Measurements from ENCODE around the gene SFTPB. TPM values are rescaled to one million over a fixed set of nuclear protein-coding genes. Genes with fewer than 3 reads are reported as not detected.

SFTPB gene
- total RNA-seq, 6 experiments from 2014 or later = 0.06 to 1.1 (median 0.79) TPM; not detected in 2

DNA sequence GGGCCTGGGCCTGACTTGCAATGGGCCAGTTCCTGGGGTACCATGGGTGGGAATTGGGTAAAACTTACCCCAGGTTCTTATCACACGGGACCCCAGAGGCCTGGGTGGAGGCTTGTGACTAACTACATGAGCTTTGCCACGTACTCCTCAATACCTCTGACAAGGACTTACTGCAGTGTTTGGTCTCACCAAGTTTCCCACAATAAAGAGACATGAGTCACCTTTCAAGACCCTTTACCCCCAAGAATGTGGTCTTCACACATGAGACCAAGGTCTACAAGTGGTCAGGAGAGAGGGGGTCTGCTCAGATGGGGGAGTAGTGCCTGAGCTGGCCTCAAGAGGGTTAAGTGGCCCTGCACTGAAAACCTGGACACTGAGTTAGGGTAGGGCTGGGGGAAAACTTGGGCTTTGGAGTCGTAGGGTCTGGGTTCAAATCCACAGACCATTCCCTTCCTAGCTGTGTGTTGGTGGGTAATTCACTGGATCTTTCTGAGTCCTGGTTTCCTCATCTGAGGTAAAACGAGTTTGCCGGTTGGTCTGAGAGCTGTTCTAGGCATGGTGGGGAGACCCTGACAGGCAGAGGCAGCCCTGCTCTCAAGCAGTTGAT lies 24.1 kb upstream of the SFTPB start:
- H3K4me3 ChIP-seq = no peak overlapping the region
- intact Hi-C loops (cut with DNase I) = no loop called here

DNA sequence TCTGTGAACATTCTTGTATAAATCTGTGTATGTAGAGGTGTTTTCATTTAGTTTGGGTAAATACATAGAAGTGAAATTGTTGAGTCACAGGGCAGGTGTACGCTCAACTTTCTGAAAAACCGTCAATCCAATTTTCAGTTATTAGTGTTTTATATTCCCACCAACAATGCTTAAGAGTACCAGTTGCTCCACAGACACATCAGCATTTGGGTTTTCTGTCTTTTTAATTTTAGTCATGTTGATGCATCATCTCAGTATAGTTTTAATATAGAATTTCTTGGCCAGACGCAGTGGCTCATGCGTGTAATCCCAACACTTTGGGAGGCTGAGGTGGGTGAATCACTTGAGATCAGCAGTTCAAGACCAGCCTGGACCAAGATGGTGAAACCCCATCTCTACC lies 22.9 kb upstream of the SFTPB start:
- TF ChIP-seq, protein P1, sequence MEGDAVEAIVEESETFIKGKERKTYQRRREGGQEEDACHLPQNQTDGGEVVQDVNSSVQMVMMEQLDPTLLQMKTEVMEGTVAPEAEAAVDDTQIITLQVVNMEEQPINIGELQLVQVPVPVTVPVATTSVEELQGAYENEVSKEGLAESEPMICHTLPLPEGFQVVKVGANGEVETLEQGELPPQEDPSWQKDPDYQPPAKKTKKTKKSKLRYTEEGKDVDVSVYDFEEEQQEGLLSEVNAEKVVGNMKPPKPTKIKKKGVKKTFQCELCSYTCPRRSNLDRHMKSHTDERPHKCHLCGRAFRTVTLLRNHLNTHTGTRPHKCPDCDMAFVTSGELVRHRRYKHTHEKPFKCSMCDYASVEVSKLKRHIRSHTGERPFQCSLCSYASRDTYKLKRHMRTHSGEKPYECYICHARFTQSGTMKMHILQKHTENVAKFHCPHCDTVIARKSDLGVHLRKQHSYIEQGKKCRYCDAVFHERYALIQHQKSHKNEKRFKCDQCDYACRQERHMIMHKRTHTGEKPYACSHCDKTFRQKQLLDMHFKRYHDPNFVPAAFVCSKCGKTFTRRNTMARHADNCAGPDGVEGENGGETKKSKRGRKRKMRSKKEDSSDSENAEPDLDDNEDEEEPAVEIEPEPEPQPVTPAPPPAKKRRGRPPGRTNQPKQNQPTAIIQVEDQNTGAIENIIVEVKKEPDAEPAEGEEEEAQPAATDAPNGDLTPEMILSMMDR (IDR thresholded peaks at IDR 0.05) = no peak
- TF ChIP-seq POLR2A (IDR thresholded peaks at IDR 0.05) = no peak
- Histone ChIP-seq H3K4me1 (no peaks in the 10 kb centered on the region), H3K4me3 (no peak overlapping the region), H3K9me3 (no peaks in the 10 kb centered on the region), H3K27me3 (no peaks in the 10 kb centered on the region), H3K36me3 (no peaks in the 10 kb centered on the region), H3K27ac (no peak overlapping the region)
- DNase-seq (no peak), ATAC-seq (no peak)
- intact Hi-C loops (cut with DNase I) = no loop called here
- 87% methylated on average over 4 of the region's 4 CpGs for WGBS (ENCODE audit: insufficient coverage, low coverage, low lambda C conversion rate, missing lambda C conversion rate)

More for the DNA sequence above, 24.1 kb upstream of the SFTPB start:
- H3K27ac ChIP-seq = no peak overlapping the region
- no peaks in the 10 kb centered on the region for H3K36me3 ChIP-seq
- no peaks in the 10 kb centered on the region for H3K27me3 ChIP-seq
- 100% methylated on average over 2 of the region's 5 CpGs for WGBS (ENCODE audit: insufficient coverage, low coverage, low lambda C conversion rate, missing lambda C conversion rate)
- H3K4me1 ChIP-seq = no peaks in the 10 kb centered on the region
- DNase-seq (no peak), ATAC-seq (no peak)
- TF ChIP-seq, protein P1 (IDR thresholded peaks at IDR 0.05) = no peak
- no peak for TF ChIP-seq POLR2A (IDR thresholded peaks at IDR 0.05)
- no peaks in the 10 kb centered on the region for H3K9me3 ChIP-seq

DNA sequence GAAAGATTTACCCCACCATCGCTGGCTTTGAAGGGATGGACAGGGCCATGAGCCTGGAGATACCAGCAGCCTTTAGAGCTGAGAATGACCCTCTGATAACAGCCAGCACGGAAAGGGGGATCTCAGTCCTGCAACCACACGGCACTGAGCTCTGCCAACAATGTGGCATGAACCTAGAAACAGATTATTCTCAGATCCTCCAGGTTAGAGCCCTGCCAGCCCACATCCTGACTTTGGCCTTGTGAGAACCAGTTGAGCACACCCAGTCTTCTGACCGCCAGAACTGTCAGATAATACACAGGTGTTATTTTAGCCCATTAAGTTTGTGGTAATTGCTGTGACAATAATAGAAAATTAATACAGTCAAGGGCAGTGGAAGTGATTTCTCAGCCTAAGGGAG lies 16.8 kb upstream of the SFTPB start:
- Histone ChIP-seq H3K9me3 (peaks cover 0 to 2% (median 0%) of the 10 kb centered on the region in 4 donors), H3K4me3 (no peak overlapping the region), H3K27ac (no peak overlapping the region), H3K27me3 (no peaks in the 10 kb centered on the region), H3K36me3 (no peaks in the 10 kb centered on the region), H3K4me1 (peaks cover 0 to 11% (median 0%) of the 10 kb centered on the region in 4 donors)
- TF ChIP-seq, protein P1 (IDR thresholded peaks at IDR 0.05) = no peak
- TF ChIP-seq POLR2A (IDR thresholded peaks at IDR 0.05) = no peak
- no peak for DNase-seq
- 66% methylated on average over 2 of the region's 4 CpGs for WGBS (ENCODE audit: insufficient coverage, low coverage, low lambda C conversion rate, missing lambda C conversion rate)
- intact Hi-C loops (cut with DNase I) = no loop called here
- no peak for ATAC-seq

DNA sequence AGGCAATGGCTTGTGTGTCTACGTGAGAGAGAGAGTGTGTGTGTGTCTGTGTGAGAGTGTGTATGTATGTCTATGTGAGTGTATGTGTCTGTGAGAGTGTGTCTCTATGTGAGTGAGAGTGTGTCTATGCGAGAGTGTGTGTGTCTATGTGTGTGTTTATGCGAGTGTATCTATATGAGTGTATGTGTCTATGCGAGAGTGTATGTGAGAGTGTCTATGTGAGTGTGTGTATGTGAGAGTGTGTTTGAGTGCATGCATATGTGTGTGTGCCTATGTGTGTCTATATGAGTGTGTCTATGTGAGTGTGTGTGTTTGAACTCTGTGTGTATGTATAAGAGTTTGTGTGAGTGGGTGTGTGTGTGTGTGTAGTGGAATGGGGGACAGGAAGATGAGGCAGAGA lies 16.4 kb upstream of the SFTPB start:
- H3K27me3 ChIP-seq = no peaks in the 10 kb centered on the region
- no peak overlapping the region for H3K27ac ChIP-seq
- peaks cover 0 to 2% (median 0%) of the 10 kb centered on the region in 4 donors for H3K9me3 ChIP-seq
- peaks cover 0 to 11% (median under 1%) of the 10 kb centered on the region in 4 donors for H3K4me1 ChIP-seq
- TF ChIP-seq, protein P1 (IDR thresholded peaks at IDR 0.05) = no peak
- TF ChIP-seq POLR2A (IDR thresholded peaks at IDR 0.05) = no peak
- 93% methylated on average over 4 of the region's 4 CpGs for WGBS (ENCODE audit: insufficient coverage, low coverage, low lambda C conversion rate, missing lambda C conversion rate)
- intact Hi-C loops (cut with DNase I) = no loop called here
- H3K4me3 ChIP-seq = no peak overlapping the region
- DNase-seq (no peak), ATAC-seq (no peak)
- no peaks in the 10 kb centered on the region for H3K36me3 ChIP-seq
